CD4-positive, alpha-beta T cell treated with Interleukin-17A for 4 hours (primary cell): Measurements from ENCODE around the gene KCTD7.
"Not testable (repeated sequence)": the region's sequence is repeated elsewhere in the genome, so short reads cannot be mapped to it uniquely, and the experiment has no call there.

ENCODE experiments used
- DNase-seq: peaks from one replicate; pipeline ENCODE4 v3.0.0-alpha.2; 2020; ENCODE audit warnings: mixed read lengths

Gene KCTD7

DNA sequence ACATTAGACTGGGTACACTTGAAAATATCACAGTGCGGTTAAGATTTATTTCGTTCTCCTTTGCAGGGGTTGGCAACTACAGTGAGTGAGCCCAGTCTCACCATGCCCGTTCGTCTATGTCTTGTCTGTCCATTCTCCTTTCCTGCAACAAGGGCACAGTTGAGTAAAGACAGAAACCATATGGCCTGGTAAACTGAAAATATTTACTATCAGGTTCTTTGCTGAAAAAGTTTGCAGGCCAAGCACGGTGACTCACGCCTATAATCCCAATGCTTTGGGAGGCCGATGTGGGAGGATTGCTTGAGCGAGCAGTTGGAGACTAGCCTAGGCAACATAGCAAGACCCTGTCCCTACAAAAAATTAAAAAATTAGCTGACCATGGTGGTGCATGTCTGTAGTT lies 11.4 kb upstream of the KCTD7 start:
- no peak for DNase-seq

- not testable (repeated sequence) for DNase-seq
These were observed 9.2 kb upstream of the KCTD7 start for GRCh38 chr7:66619341-66619948.

DNA sequence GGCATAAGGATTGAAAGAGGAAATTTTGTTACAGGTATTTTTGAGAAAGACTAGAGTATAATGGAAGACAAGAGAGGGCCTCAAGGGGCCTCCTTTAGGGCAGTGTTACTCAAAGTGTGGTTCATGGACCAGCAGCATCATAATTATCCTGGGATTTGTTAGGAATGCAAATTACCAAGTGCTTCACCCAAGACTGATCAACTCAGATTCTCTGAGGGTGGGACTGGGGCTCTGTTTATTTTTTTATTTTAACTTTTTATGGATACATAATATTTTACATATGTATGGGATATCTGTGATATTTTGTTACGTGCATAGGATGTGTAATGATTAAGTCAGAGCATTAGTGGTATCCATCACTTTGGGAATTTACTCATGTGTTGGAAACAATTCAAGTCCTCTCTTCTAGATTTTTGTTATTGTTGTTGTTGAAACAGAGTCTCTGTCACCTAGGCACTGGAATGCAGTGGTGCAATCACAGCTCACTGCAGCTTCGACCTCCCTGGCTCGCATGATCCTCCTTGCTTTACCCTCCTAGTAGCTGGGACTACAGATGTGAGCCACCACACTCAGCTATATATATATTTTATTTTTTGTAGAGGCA lies 2.2 kb upstream of the KCTD7 start:
- no peak for DNase-seq

DNA sequence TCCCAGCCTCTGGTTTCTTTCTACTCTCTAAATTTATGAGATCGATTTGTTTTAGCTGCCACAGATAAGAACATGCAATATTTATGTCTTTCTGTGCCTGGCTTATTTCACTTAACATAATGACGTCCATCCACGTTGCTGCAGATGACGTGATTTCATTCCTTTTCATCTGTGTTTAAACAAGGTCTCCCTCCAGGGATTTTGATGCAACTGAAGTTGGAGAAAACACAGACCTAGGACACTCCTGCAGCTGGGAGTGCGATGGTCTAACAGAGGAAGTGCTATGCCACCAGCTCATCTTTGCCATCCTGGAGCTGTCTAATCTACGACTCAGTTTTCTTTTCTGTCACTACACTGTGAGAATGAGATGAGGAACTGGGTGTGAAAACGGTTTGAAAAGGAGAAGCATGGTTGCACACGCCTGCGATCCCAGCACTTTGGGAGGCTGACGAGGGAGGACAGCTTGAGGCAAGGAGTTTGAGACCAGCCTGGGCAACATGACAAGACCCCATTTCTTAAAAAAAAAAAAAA lies 1.5 kb upstream of the KCTD7 start:
- no peak for DNase-seq

- no peak for DNase-seq
These were observed 760 bp upstream of the KCTD7 start for GRCh38 chr7:66627881-66628360.

- DNase-seq: peak; percentile 11
These were observed 761 bp downstream of the KCTD7 start for GRCh38 chr7:66629222-66630062.

- DNase-seq: no peak
These were observed 1.9 kb downstream of the KCTD7 start for GRCh38 chr7:66630531-66630930.

- DNase-seq: peak; percentile 10
These were observed 2.8 kb downstream of the KCTD7 start for GRCh38 chr7:66631471-66631870.

DNA sequence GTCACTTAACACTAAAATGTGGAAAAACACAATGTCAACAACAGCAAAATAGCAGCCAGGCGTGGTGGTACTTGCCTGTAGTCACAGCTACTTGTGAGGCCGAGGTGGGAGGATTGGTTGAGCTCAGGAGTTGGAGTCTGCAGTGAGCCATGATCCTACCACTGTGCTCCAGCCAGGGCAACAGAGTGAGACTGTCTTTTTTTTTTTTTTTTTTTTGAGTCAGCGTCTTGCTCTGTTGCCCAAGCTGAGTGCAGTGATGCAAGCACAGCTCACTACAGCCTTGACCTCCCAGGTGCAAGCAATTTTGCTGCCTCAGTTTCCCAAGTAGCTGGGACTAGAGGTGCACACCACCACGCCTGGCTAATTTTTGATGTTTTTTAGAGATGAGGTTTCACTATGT lies 6.1 kb downstream of the KCTD7 start:
- no peak for DNase-seq

GRCh38 chr7:66635322-66635981 lies 6.8 kb downstream of the KCTD7 start:
- DNase-seq: not testable (repeated sequence)

GRCh38 chr7:66635982-66636546 lies 7.4 kb downstream of the KCTD7 start:
- not testable (repeated sequence) for DNase-seq

DNA sequence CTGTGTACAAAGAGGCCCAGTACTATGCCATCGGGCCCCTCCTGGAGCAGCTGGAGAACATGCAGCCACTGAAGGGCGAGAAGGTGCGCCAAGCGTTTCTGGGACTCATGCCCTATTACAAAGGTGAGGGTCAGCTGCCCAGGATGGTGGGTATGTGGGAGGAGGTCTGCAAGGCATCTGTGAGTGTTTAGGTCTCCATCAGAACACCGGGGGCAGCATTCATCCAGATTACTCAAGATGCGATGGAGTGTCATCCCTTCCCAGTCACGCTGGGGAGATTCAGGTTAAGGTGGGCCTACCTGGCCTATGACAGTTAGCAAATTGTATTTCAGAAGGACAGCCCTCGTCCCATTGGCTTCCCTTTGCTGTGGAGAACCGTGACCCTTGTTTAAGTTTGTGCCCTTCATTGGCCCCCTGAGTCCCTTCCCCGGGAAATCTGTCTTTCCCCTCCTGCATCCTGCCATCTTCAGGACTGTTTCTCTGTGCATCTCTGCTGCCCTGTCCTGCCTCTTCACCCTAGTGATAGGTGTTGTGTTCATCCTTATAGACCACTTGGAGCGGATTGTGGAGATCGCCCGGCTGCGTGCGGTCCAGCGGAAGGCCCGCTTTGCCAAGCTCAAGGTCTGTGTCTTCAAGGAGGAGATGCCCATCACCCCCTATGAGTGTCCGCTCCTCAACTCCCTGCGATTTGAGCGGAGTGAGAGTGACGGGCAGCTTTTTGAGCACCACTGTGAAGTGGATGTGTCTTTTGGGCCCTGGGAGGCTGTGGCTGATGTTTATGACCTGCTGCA lies 9.8 kb downstream of the KCTD7 start:
- DNase-seq: no peak

DNA sequence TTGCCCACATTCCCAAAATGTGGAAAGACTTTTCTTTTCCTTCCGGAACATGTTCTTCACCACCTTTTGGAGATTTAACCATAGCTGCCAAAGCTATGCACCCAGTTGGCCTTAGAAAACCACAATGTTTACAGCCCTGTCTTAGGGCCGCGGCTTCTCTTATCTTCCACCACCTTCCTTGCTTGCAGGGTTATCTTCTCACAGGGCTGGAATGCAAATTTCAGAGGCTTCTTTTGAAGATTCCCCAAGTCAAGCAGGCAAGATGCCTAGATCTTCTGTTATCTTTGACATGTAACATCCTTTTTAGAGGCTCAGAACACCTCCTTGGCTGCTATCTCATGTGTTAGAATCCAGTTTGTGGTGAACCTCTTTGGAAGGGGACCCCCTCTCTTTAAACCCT lies 11.1 kb downstream of the KCTD7 start:
- no peak for DNase-seq

GRCh38 chr7:66640802-66641525 lies 12.3 kb downstream of the KCTD7 start:
- no peak for DNase-seq

DNA sequence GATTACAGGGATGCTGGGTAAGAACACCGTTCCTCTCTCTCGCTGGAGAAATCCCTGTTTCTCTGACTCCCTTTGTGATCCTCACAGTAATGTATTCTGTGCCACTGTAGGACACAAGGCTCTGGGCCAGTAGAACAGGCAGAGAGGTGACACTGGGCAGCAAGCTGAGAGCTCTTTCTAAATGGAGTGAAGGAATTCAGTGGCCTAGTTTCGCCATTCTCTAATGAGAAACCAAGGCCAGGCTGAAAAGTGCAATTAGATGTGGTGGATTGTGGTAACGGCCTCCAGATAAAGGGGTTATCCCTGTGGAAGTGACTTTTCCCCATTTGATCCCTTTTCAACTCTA lies 12.8 kb downstream of the KCTD7 start:
- no peak for DNase-seq

DNA sequence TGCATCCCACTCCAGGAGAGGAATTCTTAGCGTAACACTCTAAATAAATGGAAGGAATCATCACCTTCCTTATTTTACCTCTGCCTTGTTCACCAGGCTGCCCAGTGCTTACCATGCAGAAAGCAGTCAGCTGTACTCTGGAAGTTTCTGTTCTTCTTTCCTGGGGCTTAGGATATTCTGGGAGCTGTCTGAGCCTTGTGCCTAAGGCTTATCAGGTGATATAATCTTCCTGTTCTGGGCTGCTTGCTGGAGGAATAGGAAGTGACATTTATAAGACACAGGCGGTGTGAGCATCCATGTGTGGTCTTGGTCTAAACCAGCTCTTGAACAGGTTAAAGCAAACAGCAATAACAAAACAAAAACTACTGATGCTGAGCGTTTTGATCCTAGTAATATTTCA lies 13.5 kb downstream of the KCTD7 start:
- no peak for DNase-seq

DNA sequence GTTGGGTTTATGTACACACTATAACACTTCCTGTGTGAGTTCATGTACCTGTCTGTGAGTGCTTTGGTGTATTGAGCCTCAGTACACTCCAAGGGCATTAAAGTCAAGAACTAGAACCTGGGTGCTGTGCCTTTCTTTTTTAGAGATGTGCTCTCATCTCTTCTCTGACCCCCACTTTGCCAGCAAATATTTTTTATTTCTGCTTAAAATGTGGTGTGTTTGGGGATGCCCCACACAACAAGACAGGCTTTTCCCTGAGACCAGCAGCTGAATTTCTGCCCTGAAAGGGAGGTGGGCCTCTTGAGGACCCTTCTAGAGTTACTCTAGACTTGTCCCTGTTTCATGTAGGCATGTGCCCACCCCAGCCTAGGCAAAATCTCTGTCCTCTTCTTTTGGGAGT lies 14.3 kb downstream of the KCTD7 start:
- no peak for DNase-seq

- no peak for DNase-seq
These were observed 14.7 kb downstream of the KCTD7 start for GRCh38 chr7:66643395-66643794.

- DNase-seq: not testable (repeated sequence)
These were observed 22.3 kb downstream of the KCTD7 start for GRCh38 chr7:66651026-66651425.

GRCh38 chr7:66653719-66654274 lies 25.1 kb downstream of the KCTD7 start:
- DNase-seq: not testable (repeated sequence)
